ENCODE data around the gene NPW. TPM values are rescaled to one million over a fixed set of nuclear protein-coding genes. Genes with fewer than 3 reads are reported as not detected.

Gene NPW
- total and polyA plus RNA-seq, 9 of the 15 experiments (the other 6 are each of a cell fraction or from before 2014, with no cell fraction given): 0.14 to 4.0 (median 2.6) TPM; not detected in 4

GRCh38 chr16:2003827-2004641 lies 15.6 kb upstream of the NPW start (continued):
- TF ChIP-seq CHAMP1 (IDR thresholded peaks at IDR 0.05): no peak
- TF ChIP-seq MCM2 (IDR thresholded peaks at IDR 0.05; ENCODE audit: low read depth): no peak
- peak; percentile 59; the same call in 1 of the 2 replicates for TF ChIP-seq TCF7 (IDR thresholded peaks at IDR 0.05; ENCODE audit: borderline replicate concordance)
- no peak for TF ChIP-seq ZKSCAN3 (CRISPR knock-in tag; IDR thresholded peaks at IDR 0.05)
- TF ChIP-seq ZNF354B (CRISPR knock-in tag; IDR thresholded peaks at IDR 0.05): no peak
- no peak for TF ChIP-seq ZNF561 (CRISPR knock-in tag; conservative IDR thresholded peaks at IDR 0.05)
- peak; percentile 64 for TF ChIP-seq L3MBTL2 (IDR thresholded peaks at IDR 0.05)
- no peak for TF ChIP-seq GTF2A2 (tag; IDR thresholded peaks at IDR 0.05)
- no peak for TF ChIP-seq ZFP1 (CRISPR knock-in tag; IDR thresholded peaks at IDR 0.05)
- TF ChIP-seq SPI1 (IDR thresholded peaks at IDR 0.05; ENCODE audit: borderline replicate concordance, low read depth, low read length): no peak
- TF ChIP-seq ZNF282 (CRISPR knock-in tag; IDR thresholded peaks at IDR 0.05): no peak
- TF ChIP-seq CHCHD3 (CRISPR knock-in tag; IDR thresholded peaks at IDR 0.05): no peak
- TF ChIP-seq TRIM24 (IDR thresholded peaks at IDR 0.05): 0 out of 4 replicates have a peak, but pooled peaks of 1 of the 2 experiments have one; percentile 6
- no peak for TF ChIP-seq SNIP1 (IDR thresholded peaks at IDR 0.05; ENCODE audit: low read depth)
- no peak for TF ChIP-seq SAFB (IDR thresholded peaks at IDR 0.05; ENCODE audit: borderline replicate concordance, low read depth, low read length)
- no peak for TF ChIP-seq HOMEZ (CRISPR knock-in tag; IDR thresholded peaks at IDR 0.05)
- TF ChIP-seq ZNF609 (CRISPR knock-in tag; IDR thresholded peaks at IDR 0.05; ENCODE audit: borderline replicate concordance): no peak; the same call in 1 of the 2 replicates
- no peak for TF ChIP-seq ZNF512 (tag; IDR thresholded peaks at IDR 0.05)
- TF ChIP-seq U2AF2 (optimal IDR thresholded peaks at IDR 0.05; ENCODE audit: low read depth, low read length): no peak

All from K562 (cell line).